ENCODE data around the gene PUDP.

- TF ChIP-seq, protein P1, sequence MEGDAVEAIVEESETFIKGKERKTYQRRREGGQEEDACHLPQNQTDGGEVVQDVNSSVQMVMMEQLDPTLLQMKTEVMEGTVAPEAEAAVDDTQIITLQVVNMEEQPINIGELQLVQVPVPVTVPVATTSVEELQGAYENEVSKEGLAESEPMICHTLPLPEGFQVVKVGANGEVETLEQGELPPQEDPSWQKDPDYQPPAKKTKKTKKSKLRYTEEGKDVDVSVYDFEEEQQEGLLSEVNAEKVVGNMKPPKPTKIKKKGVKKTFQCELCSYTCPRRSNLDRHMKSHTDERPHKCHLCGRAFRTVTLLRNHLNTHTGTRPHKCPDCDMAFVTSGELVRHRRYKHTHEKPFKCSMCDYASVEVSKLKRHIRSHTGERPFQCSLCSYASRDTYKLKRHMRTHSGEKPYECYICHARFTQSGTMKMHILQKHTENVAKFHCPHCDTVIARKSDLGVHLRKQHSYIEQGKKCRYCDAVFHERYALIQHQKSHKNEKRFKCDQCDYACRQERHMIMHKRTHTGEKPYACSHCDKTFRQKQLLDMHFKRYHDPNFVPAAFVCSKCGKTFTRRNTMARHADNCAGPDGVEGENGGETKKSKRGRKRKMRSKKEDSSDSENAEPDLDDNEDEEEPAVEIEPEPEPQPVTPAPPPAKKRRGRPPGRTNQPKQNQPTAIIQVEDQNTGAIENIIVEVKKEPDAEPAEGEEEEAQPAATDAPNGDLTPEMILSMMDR (IDR thresholded peaks at IDR 0.05 in 8 of 11, conservative IDR thresholded peaks at IDR 0.05 in 3 of 11): no peak
- TF ChIP-seq POLR2A (IDR thresholded peaks at IDR 0.05) (no peak), POLR2AphosphoS5 (IDR thresholded peaks at IDR 0.05) (no peak)
These were observed 1.8 kb downstream of the PUDP start for GRCh38 chrX:7146020-7146702.

All from spleen (tissue), 7 donors.